IMR-90 (cell line): ENCODE results near the gene RHO. TPM values are rescaled to one million over a fixed set of nuclear protein-coding genes. Genes with fewer than 3 reads are reported as not detected.

Experiments
- ATAC-seq: fragments of 200-7000 bp; cut with Tn5 transposase; 2 replicates; pipeline ENCODE4 v1.9.1; 2020; ENCODE audit warnings: low read depth, mild to moderate bottlenecking, moderate library complexity
- BruUV-seq: library from RNA; stranded (reverse); fragments of 400-500 nt; replicated peaks from 2 replicates; lab custom pipeline; 2021; lab: Mats Ljungman, UMichigan
- CTCF ChIA-PET: fragments of 300-600 bp; formaldehyde crosslinking; extraction: SDS; loops from one replicate; lab custom pipeline; 2021; ENCODE audit warnings: antibody characterized with exemption; lab: Yijun Ruan, JAX
- POLR2A ChIA-PET: fragments of 300-600 bp; sonication (Branson Sonifier 250); formaldehyde crosslinking; loops from one replicate; lab custom pipeline; 2022; ENCODE audit warnings: antibody characterized with exemption; ENCODE audit not compliant: unreplicated experiment; lab: Charles Lee
- DNase-seq: peaks from one replicate; pipeline ENCODE4 v3.0.0; 2013
- H2AFZ ChIP-seq: replicated peaks from 2 replicates; pipeline ENCODE3; 2013; ENCODE audit warnings: low read length, mild to moderate bottlenecking; ENCODE audit not compliant: poor library complexity
- H2AK5ac ChIP-seq: 2 replicates; pipeline ENCODE4 v1.6.1; 2013; ENCODE audit warnings: low read depth, low read length, inconsistent platforms
- H2AK9ac ChIP-seq: replicated peaks from 2 replicates; pipeline ENCODE3; 2013; ENCODE audit warnings: mild to moderate bottlenecking, low read depth, low read length, moderate library complexity; ENCODE audit not compliant: poor library complexity
- H2BK120ac ChIP-seq: 2 replicates; pipeline ENCODE4 v1.6.1; 2013; ENCODE audit warnings: low read depth, low read length, inconsistent platforms
- H2BK15ac ChIP-seq: 3 replicates; pipeline ENCODE4 v1.6.1; 2013; ENCODE audit warnings: low read depth, low read length, inconsistent platforms
- H2BK20ac ChIP-seq: 2 replicates; pipeline ENCODE4 v1.6.1; 2013; ENCODE audit warnings: low read depth, mild to moderate bottlenecking, inconsistent platforms, low read length, moderate library complexity
- H2BK5ac ChIP-seq: 2 replicates; pipeline ENCODE4 v1.6.1; 2013; ENCODE audit warnings: mild to moderate bottlenecking, low read depth, low read length, inconsistent platforms; ENCODE audit not compliant: poor library complexity, severe bottlenecking
- H3K14ac ChIP-seq: replicated peaks from 2 replicates; pipeline ENCODE4 v1.6.1; 2013; ENCODE audit warnings: low read depth, low read length, inconsistent platforms
- H3K18ac ChIP-seq: 2 replicates; pipeline ENCODE4 v1.6.1; 2013; ENCODE audit warnings: low read depth, low read length, control low read depth
- H3K23ac ChIP-seq: 2 replicates; pipeline ENCODE4 v1.6.1; 2013; ENCODE audit warnings: low read depth, low read length, inconsistent platforms
- H3K27ac ChIP-seq: 2 replicates; pipeline ENCODE4 v1.5.1; 2013; ENCODE audit warnings: mild to moderate bottlenecking, control low read depth, low read length; ENCODE audit not compliant: insufficient read depth
- H3K27me3 ChIP-seq: 2 replicates; pipeline ENCODE4 v1.6.1; 2013; ENCODE audit warnings: low read length; ENCODE audit not compliant: control insufficient read depth, insufficient read depth
- H3K36me3 ChIP-seq: 2 replicates; pipeline ENCODE4 v1.6.1; 2013; ENCODE audit warnings: low read length, mixed read lengths; ENCODE audit not compliant: control insufficient read depth, insufficient read depth
- H3K4ac ChIP-seq: 2 replicates; pipeline ENCODE4 v1.6.1; 2013; ENCODE audit warnings: low read depth, low read length, inconsistent platforms
- H3K4me1 ChIP-seq: 2 replicates; pipeline ENCODE4 v1.6.1; 2013; ENCODE audit warnings: low read length, mixed read lengths; ENCODE audit not compliant: control insufficient read depth, insufficient read depth
- H3K4me2 ChIP-seq: 2 replicates; pipeline ENCODE4 v1.6.1; 2013; ENCODE audit warnings: low read depth, mild to moderate bottlenecking, control low read depth, low read length, moderate library complexity
- H3K4me3 ChIP-seq: 2 replicates; pipeline ENCODE4 v1.5.1; 2013; ENCODE audit warnings: low read depth, mild to moderate bottlenecking, control low read depth, low read length, moderate library complexity; ENCODE audit not compliant: insufficient read depth
- H3K56ac ChIP-seq: 2 replicates; pipeline ENCODE4 v1.6.1; 2013; ENCODE audit warnings: low read length, inconsistent platforms; ENCODE audit not compliant: insufficient read depth; ENCODE audit errors: extremely low read depth
- H3K79me1 ChIP-seq, 2 experiments: 2 replicates each; pipeline ENCODE4 v1.6.1; 2013; ENCODE audit warnings: low read length in 2 of 2, inconsistent platforms in 1 of 2, low read depth in 1 of 2
- H3K9ac ChIP-seq: 2 replicates; pipeline ENCODE4 v1.6.1; 2013; ENCODE audit warnings: low read depth, low read length, control low read depth
- H3K9me1 ChIP-seq: 2 replicates; pipeline ENCODE4 v1.6.1; 2013; ENCODE audit warnings: low read length, inconsistent platforms; ENCODE audit not compliant: insufficient read depth
- H3K9me3 ChIP-seq: 2 replicates; pipeline ENCODE4 v1.6.1; 2013; ENCODE audit warnings: low read length; ENCODE audit not compliant: control insufficient read depth, insufficient read depth
- H4K20me1 ChIP-seq: 2 replicates; pipeline ENCODE4 v1.6.1; 2013; ENCODE audit warnings: low read length, inconsistent platforms; ENCODE audit not compliant: insufficient read depth
- H4K5ac ChIP-seq: 2 replicates; pipeline ENCODE4 v1.6.1; 2013; ENCODE audit warnings: mild to moderate bottlenecking, low read depth, low read length, control low read depth
- H4K8ac ChIP-seq, 2 experiments: 2 replicates each; pipeline ENCODE4 v1.6.1; 2013; ENCODE audit warnings: low read depth in 2 of 2, low read length in 2 of 2, control low read depth in 1 of 2, inconsistent platforms in 1 of 2
- H4K91ac ChIP-seq: 2 replicates; pipeline ENCODE4 v1.6.1; 2013; ENCODE audit warnings: low read depth, low read length, inconsistent platforms; ENCODE audit not compliant: insufficient read depth
- BHLHE40 ChIP-seq: fragments of 150-350 bp; IDR thresholded peaks from 2 replicates; pipeline ENCODE4 v1.6.1; 2016; ENCODE audit warnings: mild to moderate bottlenecking, low read depth, low read length
- MAZ ChIP-seq: IDR thresholded peaks from 2 replicates; pipeline ENCODE4 v1.6.1; 2012; ENCODE audit warnings: low read depth, mild to moderate bottlenecking, low read length, improper control_type of control experiment, moderate library complexity, borderline replicate concordance
- NFE2L2 ChIP-seq: fragments of 150-350 bp; IDR thresholded peaks from 2 replicates; pipeline ENCODE4 v1.6.1; 2016; ENCODE audit warnings: low read depth, mild to moderate bottlenecking, low read length
- RCOR1 ChIP-seq: IDR thresholded peaks from 2 replicates; pipeline ENCODE4 v1.6.1; 2012; ENCODE audit warnings: mild to moderate bottlenecking, low read length, improper control_type of control experiment; ENCODE audit not compliant: insufficient replicate concordance
- RFX5 ChIP-seq: IDR thresholded peaks from 2 replicates; pipeline ENCODE4 v1.8.0; 2012; ENCODE audit warnings: low read depth, mild to moderate bottlenecking, low read length, moderate library complexity
- WGBS, 2 experiments: methylation state at CpG; one replicate each; pipeline versions ENCODE4 v1.1.5 to v1.1.7; 2013; ENCODE audit warnings: missing lambda C conversion rate in 2 of 2; ENCODE audit not compliant: insufficient read length in 1 of 2; ENCODE audit errors: extremely low coverage in 2 of 2; 5-methylcytosine and 5-hydroxymethylcytosine counted together
- dilution Hi-C: fragments of 300-500 bp; cut with HindIII; formaldehyde crosslinking; loops from one replicate; pipeline ENCODE4 v1.14.3; 2018; ENCODE audit warnings: low sequenced_read_pairs; ENCODE audit not compliant: unreplicated experiment
- in situ Hi-C: fragments of 300-500 bp; cut with MboI; formaldehyde crosslinking; loops from 3 replicates; pipeline ENCODE4 v1.14.3; 2019; ENCODE audit warnings: low sequenced_read_pairs, inconsistent platforms, mixed read lengths
- intact Hi-C: fragments of 100-400 bp; cut with micrococcal nuclease; formaldehyde crosslinking; loops from 2 replicates; pipeline ENCODE4 v1.10.0; 2022
- polyA plus RNA-seq, 3 experiments: library from polyadenylated mRNA; depleted of rRNA; stranded (reverse); fragments of >200 nt; gene quantifications; 2 replicates each; pipeline ENCODE4 v1.2.3, GENCODE V29; 2012; ENCODE audit warnings: low replicate concordance in 1 of 3
- total RNA-seq: library from RNA; depleted of rRNA; stranded (reverse); fragments of >200 nt; gene quantifications from 2 replicates; pipeline ENCODE4 v1.2.3, GENCODE V29; 2012
- TF ChIP-seq, protein P1 (sequence below): conservative IDR thresholded peaks from 2 replicates; pipeline ENCODE4 v1.5.1; 2012; ENCODE audit warnings: mild to moderate bottlenecking, low read depth, low read length, improper control_type of control experiment
- TF ChIP-seq, protein P2 (sequence below): fragments of 150-350 bp; IDR thresholded peaks from 2 replicates; pipeline ENCODE4 v1.6.1; 2016; ENCODE audit warnings: low read depth, mild to moderate bottlenecking, low read length, moderate library complexity, borderline replicate concordance
- TF ChIP-seq, protein P3 (sequence below): fragments of 150-350 bp; IDR thresholded peaks from 2 replicates; pipeline ENCODE4 v1.6.1; 2017; ENCODE audit warnings: mild to moderate bottlenecking, antibody characterized with exemption, low read length, low read depth

RHO gene
- total and polyA plus RNA-seq, 2 of the 4 experiments (the other 2 are of a cell fraction), result not detected

DNA sequence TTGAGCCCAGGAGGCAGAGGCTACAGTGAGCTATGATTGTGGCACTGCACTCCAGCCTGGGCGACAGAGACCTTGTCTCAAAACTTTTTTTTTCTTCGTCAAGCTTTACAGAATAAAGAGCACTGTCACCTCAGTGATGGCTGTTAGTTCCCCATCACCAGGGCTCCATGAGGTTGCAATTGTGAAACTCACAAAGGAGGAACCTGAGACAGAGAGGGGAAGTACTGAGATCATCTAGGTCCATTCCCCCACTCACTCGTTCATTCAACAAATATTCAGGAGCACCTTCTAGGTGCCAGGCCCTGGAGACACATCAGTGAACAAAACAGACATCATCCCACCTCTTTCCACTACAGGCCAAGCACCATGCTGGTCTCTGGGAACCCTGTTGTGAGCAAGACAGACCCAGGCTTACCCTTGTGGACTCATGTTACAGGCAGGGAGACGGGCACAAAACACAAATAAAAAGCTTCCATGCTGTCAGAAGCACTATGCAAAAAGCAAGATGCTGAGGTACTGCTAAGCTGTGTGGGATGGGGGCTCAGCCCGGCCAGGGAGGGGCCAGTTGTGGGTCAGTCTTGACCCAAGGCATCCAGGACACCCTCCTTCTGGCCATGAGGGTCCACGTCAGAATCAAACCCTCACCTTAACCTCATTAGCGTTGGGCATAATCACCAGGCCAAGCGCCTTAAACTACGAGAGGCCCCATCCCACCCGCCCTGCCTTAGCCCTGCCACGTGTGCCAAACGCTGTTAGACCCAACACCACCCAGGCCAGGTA lies 2.1 kb upstream of the RHO start (continued):
- TF ChIP-seq, protein P1, sequence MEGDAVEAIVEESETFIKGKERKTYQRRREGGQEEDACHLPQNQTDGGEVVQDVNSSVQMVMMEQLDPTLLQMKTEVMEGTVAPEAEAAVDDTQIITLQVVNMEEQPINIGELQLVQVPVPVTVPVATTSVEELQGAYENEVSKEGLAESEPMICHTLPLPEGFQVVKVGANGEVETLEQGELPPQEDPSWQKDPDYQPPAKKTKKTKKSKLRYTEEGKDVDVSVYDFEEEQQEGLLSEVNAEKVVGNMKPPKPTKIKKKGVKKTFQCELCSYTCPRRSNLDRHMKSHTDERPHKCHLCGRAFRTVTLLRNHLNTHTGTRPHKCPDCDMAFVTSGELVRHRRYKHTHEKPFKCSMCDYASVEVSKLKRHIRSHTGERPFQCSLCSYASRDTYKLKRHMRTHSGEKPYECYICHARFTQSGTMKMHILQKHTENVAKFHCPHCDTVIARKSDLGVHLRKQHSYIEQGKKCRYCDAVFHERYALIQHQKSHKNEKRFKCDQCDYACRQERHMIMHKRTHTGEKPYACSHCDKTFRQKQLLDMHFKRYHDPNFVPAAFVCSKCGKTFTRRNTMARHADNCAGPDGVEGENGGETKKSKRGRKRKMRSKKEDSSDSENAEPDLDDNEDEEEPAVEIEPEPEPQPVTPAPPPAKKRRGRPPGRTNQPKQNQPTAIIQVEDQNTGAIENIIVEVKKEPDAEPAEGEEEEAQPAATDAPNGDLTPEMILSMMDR, result no peak

DNA sequence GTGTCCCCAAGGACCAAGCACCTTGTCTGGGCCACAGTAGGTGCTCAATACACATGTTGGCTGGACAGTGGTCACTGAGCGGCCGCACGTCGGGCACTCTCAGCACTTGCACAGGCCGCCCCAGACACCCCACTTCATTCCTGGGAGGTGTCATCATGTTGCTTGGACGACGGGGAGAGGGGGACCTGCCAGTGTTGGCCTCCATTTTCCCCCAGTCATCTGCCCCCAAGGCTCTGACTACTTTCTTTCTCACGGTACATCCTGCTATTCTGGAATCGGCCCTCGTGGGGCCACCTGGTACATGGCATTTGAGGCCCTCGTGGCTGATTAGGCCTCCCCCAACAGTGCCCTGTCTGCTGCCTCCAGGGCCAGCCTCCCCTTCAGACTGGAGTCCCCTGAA lies 1.2 kb upstream of the RHO start:
- no peak overlapping the region for H3K4me2 ChIP-seq
- no peaks in the 10 kb centered on the region for H3K27me3 ChIP-seq
- H4K8ac ChIP-seq, result no peak overlapping the region
- no peak overlapping the region for H3K23ac ChIP-seq
- no peaks in the 10 kb centered on the region for H3K79me1 ChIP-seq
- no peak overlapping the region for H4K91ac ChIP-seq
- H3K18ac ChIP-seq, result no peak overlapping the region
- H2AK9ac ChIP-seq, result no peak overlapping the region
- ChIA-PET POLR2A (no interaction called here), CTCF (no interaction called here)
- no peaks in the 10 kb centered on the region for H4K20me1 ChIP-seq
- DNase-seq (no peak), ATAC-seq (no peak)
- intact Hi-C loops (no loop called here), in situ Hi-C loops (no loop called here), dilution Hi-C loops (no loop called here)
- no TSS peak for BruUV-seq
- H4K5ac ChIP-seq, result no peak overlapping the region
- no peak overlapping the region for H2BK120ac ChIP-seq
- no peaks in the 10 kb centered on the region for H3K9me3 ChIP-seq
- no peak overlapping the region for H3K4me3 ChIP-seq
- no peak overlapping the region for H2AK5ac ChIP-seq
- no peak overlapping the region for H3K27ac ChIP-seq
- H3K9me1 ChIP-seq, result peaks cover 8% of the 10 kb centered on the region
- H3K4ac ChIP-seq, result no peak overlapping the region
- no peak overlapping the region for H2BK5ac ChIP-seq
- H2BK20ac ChIP-seq, result no peak overlapping the region
- H3K4me1 ChIP-seq, result peaks cover 13% of the 10 kb centered on the region
- H2BK15ac ChIP-seq, result no peak overlapping the region
- 90% methylated on average over 8 of the region's 11 CpGs; no CpG with 5 or more reads in 1 of the 2 experiments for WGBS, 2 experiments
- H3K14ac ChIP-seq, result no peak overlapping the region
- H3K36me3 ChIP-seq, result no peaks in the 10 kb centered on the region
- no peak overlapping the region for H3K56ac ChIP-seq
- H2AFZ ChIP-seq, result no peak overlapping the region
- H3K9ac ChIP-seq, result no peak overlapping the region
- TF ChIP-seq, protein P2, sequence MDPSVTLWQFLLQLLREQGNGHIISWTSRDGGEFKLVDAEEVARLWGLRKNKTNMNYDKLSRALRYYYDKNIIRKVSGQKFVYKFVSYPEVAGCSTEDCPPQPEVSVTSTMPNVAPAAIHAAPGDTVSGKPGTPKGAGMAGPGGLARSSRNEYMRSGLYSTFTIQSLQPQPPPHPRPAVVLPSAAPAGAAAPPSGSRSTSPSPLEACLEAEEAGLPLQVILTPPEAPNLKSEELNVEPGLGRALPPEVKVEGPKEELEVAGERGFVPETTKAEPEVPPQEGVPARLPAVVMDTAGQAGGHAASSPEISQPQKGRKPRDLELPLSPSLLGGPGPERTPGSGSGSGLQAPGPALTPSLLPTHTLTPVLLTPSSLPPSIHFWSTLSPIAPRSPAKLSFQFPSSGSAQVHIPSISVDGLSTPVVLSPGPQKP, result no peak
- TF ChIP-seq BHLHE40 (no peak), RCOR1 (no peak), MAZ (no peak), NFE2L2 (no peak), RFX5 (no peak)
- TF ChIP-seq, protein P3, sequence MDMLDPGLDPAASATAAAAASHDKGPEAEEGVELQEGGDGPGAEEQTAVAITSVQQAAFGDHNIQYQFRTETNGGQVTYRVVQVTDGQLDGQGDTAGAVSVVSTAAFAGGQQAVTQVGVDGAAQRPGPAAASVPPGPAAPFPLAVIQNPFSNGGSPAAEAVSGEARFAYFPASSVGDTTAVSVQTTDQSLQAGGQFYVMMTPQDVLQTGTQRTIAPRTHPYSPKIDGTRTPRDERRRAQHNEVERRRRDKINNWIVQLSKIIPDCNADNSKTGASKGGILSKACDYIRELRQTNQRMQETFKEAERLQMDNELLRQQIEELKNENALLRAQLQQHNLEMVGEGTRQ, result no peak
- TF ChIP-seq, protein P1, result no peak
